Neuronal stem cell (in vitro differentiated cells): Measurements from ENCODE around the gene CNPY1.
"Not testable (repeated sequence)": the region's sequence is repeated elsewhere in the genome, so short reads cannot be mapped to it uniquely, and the experiment has no call there.

Experiments used
- DNase-seq: peaks from one replicate; pipeline ENCODE4 v3.0.0-alpha.2; 2013; ENCODE audit warnings: low spot score
- H2AFZ ChIP-seq: one replicate; pipeline ENCODE4 v1.6.1; 2013; ENCODE audit warnings: mild to moderate bottlenecking, low read length, inconsistent platforms
- H2AK5ac ChIP-seq: 2 replicates; pipeline ENCODE4 v1.6.1; 2013; ENCODE audit warnings: low read depth, mild to moderate bottlenecking, inconsistent platforms, low read length, moderate library complexity, mixed read lengths
- H2BK120ac ChIP-seq: 2 replicates; pipeline ENCODE4 v1.6.1; 2013; ENCODE audit warnings: low read depth, mild to moderate bottlenecking, inconsistent platforms, low read length, moderate library complexity, mixed read lengths
- H2BK12ac ChIP-seq: one replicate; pipeline ENCODE4 v1.6.1; 2013; ENCODE audit warnings: low read length, inconsistent platforms
- H2BK15ac ChIP-seq: 2 replicates; pipeline ENCODE4 v1.6.1; 2013; ENCODE audit warnings: mild to moderate bottlenecking, low read length, inconsistent platforms, mixed read lengths
- H2BK5ac ChIP-seq: one replicate; pipeline ENCODE4 v1.6.1; 2013; ENCODE audit warnings: inconsistent platforms, mild to moderate bottlenecking, low read length, moderate library complexity
- H3K14ac ChIP-seq: one replicate; pipeline ENCODE4 v1.6.1; 2013; ENCODE audit warnings: low read length, inconsistent platforms
- H3K18ac ChIP-seq: 2 replicates; pipeline ENCODE4 v1.6.1; 2013; ENCODE audit warnings: low read length, inconsistent platforms
- H3K23ac ChIP-seq: 2 replicates; pipeline ENCODE4 v1.6.1; 2013; ENCODE audit warnings: low read depth, mild to moderate bottlenecking, mixed read lengths, low read length, inconsistent platforms; ENCODE audit not compliant: poor library complexity
- H3K27ac ChIP-seq: replicated peaks from 3 replicates; pipeline ENCODE4 v1.5.1; 2013; ENCODE audit warnings: low read length, inconsistent platforms
- H3K27me3 ChIP-seq, 3 experiments: 2 replicates each; pipeline ENCODE4 v1.6.1; 2013; ENCODE audit warnings: low read length in 3 of 3, mild to moderate bottlenecking in 2 of 3, inconsistent platforms in 1 of 3, low read depth in 1 of 3, mixed read lengths in 1 of 3, moderate library complexity in 1 of 3; ENCODE audit not compliant: control insufficient read depth in 3 of 3, insufficient read depth in 3 of 3
- H3K36me3 ChIP-seq, 2 donors: replicated peaks in 1 of 2; 2 replicates each; pipeline ENCODE4 v1.6.1; 2013; ENCODE audit warnings: low read length in 2 of 2; ENCODE audit not compliant: control insufficient read depth in 2 of 2, insufficient read depth in 2 of 2
- H3K4ac ChIP-seq: 2 replicates; pipeline ENCODE4 v1.6.1; 2013; ENCODE audit warnings: inconsistent platforms, mild to moderate bottlenecking, low read length, moderate library complexity
- H3K4me1 ChIP-seq, 2 donors: 1 replicate in 1 of 2; 2 replicates in 1 of 2; pipeline ENCODE4 v1.6.1; 2013; ENCODE audit warnings: low read length in 2 of 2, low read depth in 1 of 2; ENCODE audit not compliant: control insufficient read depth in 2 of 2, insufficient read depth in 1 of 2
- H3K4me2 ChIP-seq: one replicate; pipeline ENCODE4 v1.6.1; 2013; ENCODE audit warnings: mild to moderate bottlenecking, low read length, inconsistent platforms; ENCODE audit not compliant: insufficient read depth, poor library complexity, severe bottlenecking
- H3K4me3 ChIP-seq, 2 donors: 2 replicates each; pipeline ENCODE4 v1.5.1; 2013; ENCODE audit warnings: low read length in 2 of 2, mild to moderate bottlenecking in 2 of 2, inconsistent platforms in 1 of 2, moderate library complexity in 1 of 2
- H3K79me1 ChIP-seq: one replicate; pipeline ENCODE4 v1.6.1; 2013; ENCODE audit warnings: low read depth, mild to moderate bottlenecking, inconsistent platforms, low read length, moderate library complexity
- H3K9ac ChIP-seq: one replicate; pipeline ENCODE4 v1.6.1; 2013; ENCODE audit warnings: mild to moderate bottlenecking, low read depth, low read length, inconsistent platforms; ENCODE audit not compliant: poor library complexity
- H3K9me3 ChIP-seq, 2 donors: replicated peaks in 1 of 2; 2 replicates each; pipeline versions ENCODE3 to v1.6.1; 2013; ENCODE audit warnings: low read length in 2 of 2, mild to moderate bottlenecking in 2 of 2, inconsistent platforms in 1 of 2, low read depth in 1 of 2, mixed read lengths in 1 of 2, moderate library complexity in 1 of 2; ENCODE audit not compliant: control insufficient read depth in 2 of 2, insufficient read depth in 1 of 2
- H4K8ac ChIP-seq: one replicate; pipeline ENCODE4 v1.6.1; 2013; ENCODE audit warnings: low read depth, mild to moderate bottlenecking, inconsistent platforms, low read length, moderate library complexity
- H4K91ac ChIP-seq: one replicate; pipeline ENCODE4 v1.6.1; 2013; ENCODE audit warnings: low read length, low read depth, mild to moderate bottlenecking, inconsistent platforms; ENCODE audit not compliant: poor library complexity
- WGBS, 2 donors: extraction: QIAGEN DNeasy Blood & Tissue Kit; methylation state at CpG; one replicate each; pipeline ENCODE4 v1.1.7; 2013; ENCODE audit warnings: missing lambda C conversion rate in 2 of 2, mixed read lengths in 1 of 2; ENCODE audit not compliant: insufficient read length in 2 of 2, insufficient replicate concordance in 1 of 2; ENCODE audit errors: extremely low coverage in 2 of 2; 5-methylcytosine and 5-hydroxymethylcytosine counted together

CNPY1 gene

GRCh38 chr7:155567646-155568332, 21.4 kb upstream of the CNPY1 start:
- Histone ChIP-seq H3K27ac (no peak overlapping the region), H3K27me3 (peaks cover 0 to 31% (median 0%) of the 10 kb centered on the region in 3 experiments), H3K36me3 (no peaks in the 10 kb centered on the region), H2BK15ac (no peak overlapping the region), H2BK5ac (no peak overlapping the region), H3K9me3 (no peaks in the 10 kb centered on the region), H3K4ac (no peak overlapping the region), H2BK12ac (no peak overlapping the region), H3K4me3 (no peak overlapping the region), H3K4me2 (no peak overlapping the region), H4K91ac (no peak overlapping the region), H3K79me1 (no peaks in the 10 kb centered on the region), H2BK120ac (no peak overlapping the region), H3K14ac (no peak overlapping the region), H3K23ac (peak overlapping the region; percentile 37), H3K9ac (no peak overlapping the region), H2AK5ac (no peak overlapping the region), H4K8ac (no peak overlapping the region), H3K18ac (no peak overlapping the region), H3K4me1 (peaks cover 1 to 5% of the 10 kb centered on the region in 2 donors), H2AFZ (no peak overlapping the region)
- WGBS, 2 donors, result no CpG with 5 or more reads among the region's 18 CpGs
- DNase-seq, result no peak

- no peak overlapping the region for H2AFZ ChIP-seq
- no peak overlapping the region for H2BK5ac ChIP-seq
- H2BK12ac ChIP-seq, result no peak overlapping the region
- H2AK5ac ChIP-seq, result peak overlapping the region; percentile 37
- peak overlapping the region; percentile 55 for H3K23ac ChIP-seq
- H2BK15ac ChIP-seq, result no peak overlapping the region
- DNase-seq, result no peak
- H3K79me1 ChIP-seq, result no peaks in the 10 kb centered on the region
- H3K4me2 ChIP-seq, result no peak overlapping the region
- no CpG with 5 or more reads among the region's 31 CpGs for WGBS, 2 donors
- H2BK120ac ChIP-seq, result no peak overlapping the region
- H3K18ac ChIP-seq, result peak overlapping the region; percentile 28
- H3K9me3 ChIP-seq, result no peaks in the 10 kb centered on the region
- peak overlapping the region in 1 of 2 donors; percentile 7 for H3K4me3 ChIP-seq
- no peak overlapping the region for H3K27ac ChIP-seq
- no peaks in the 10 kb centered on the region for H3K36me3 ChIP-seq
- no peak overlapping the region for H4K8ac ChIP-seq
- H3K27me3 ChIP-seq, result peaks cover 0 to 27% (median 0%) of the 10 kb centered on the region in 3 experiments
- H3K4ac ChIP-seq, result no peak overlapping the region
- H3K14ac ChIP-seq, result peak overlapping the region; percentile 89
- H3K9ac ChIP-seq, result no peak overlapping the region
- H4K91ac ChIP-seq, result peak overlapping the region; percentile 12
- H3K4me1 ChIP-seq, result peaks cover 1 to 5% of the 10 kb centered on the region in 2 donors
These were observed 19.9 kb upstream of the CNPY1 start for GRCh38 chr7:155566011-155566836.

GRCh38 chr7:155565596-155565995, 19.2 kb upstream of the CNPY1 start:
- Histone ChIP-seq H3K9me3 (no peaks in the 10 kb centered on the region), H2AFZ (no peak overlapping the region), H2BK5ac (no peak overlapping the region), H3K27me3 (peaks cover 0 to 33% (median 0%) of the 10 kb centered on the region in 3 experiments), H3K4ac (no peak overlapping the region), H3K36me3 (no peaks in the 10 kb centered on the region), H4K8ac (no peak overlapping the region), H3K14ac (peak overlapping the region; percentile 71), H2BK15ac (no peak overlapping the region), H2BK120ac (no peak overlapping the region), H2AK5ac (peak overlapping the region; percentile 37), H3K18ac (peak overlapping the region; percentile 5), H3K27ac (no peak overlapping the region), H3K4me1 (peaks cover 1 to 10% of the 10 kb centered on the region in 2 donors), H3K23ac (peak overlapping the region; percentile 55), H3K4me3 (no peak overlapping the region), H3K4me2 (no peak overlapping the region), H3K9ac (peak overlapping the region; percentile 21), H3K79me1 (no peaks in the 10 kb centered on the region), H4K91ac (no peak overlapping the region), H2BK12ac (no peak overlapping the region)
- DNase-seq, result no peak
- WGBS, 2 donors, result no CpG with 5 or more reads among the region's 10 CpGs

GRCh38 chr7:155562976-155563375, 16.6 kb upstream of the CNPY1 start:
- Histone ChIP-seq H3K27me3 (peaks cover 0 to 23% (median 0%) of the 10 kb centered on the region in 3 experiments), H3K4me1 (peaks cover 0 to 10% of the 10 kb centered on the region in 2 donors)
- not testable (repeated sequence) for H3K36me3 ChIP-seq, H3K14ac ChIP-seq, H2BK120ac ChIP-seq, H4K91ac ChIP-seq, H2BK12ac ChIP-seq, H2AK5ac ChIP-seq, H3K18ac ChIP-seq, H4K8ac ChIP-seq, H3K23ac ChIP-seq, H3K9ac ChIP-seq, H3K9me3 ChIP-seq, H2AFZ ChIP-seq, H2BK15ac ChIP-seq, H2BK5ac ChIP-seq, DNase-seq, H3K79me1 ChIP-seq, H3K4me3 ChIP-seq, H3K4ac ChIP-seq, H3K27ac ChIP-seq, H3K4me2 ChIP-seq
- WGBS, 2 donors, result no CpG with 5 or more reads among the region's 10 CpGs
